Retina (tissue), 1 donor: ENCODE results near the gene MRPS17.
A peak's percentile ranks its signal among the peaks of the same experiment; 100 is the strongest.
"Not testable (repeated sequence)": the region's sequence is repeated elsewhere in the genome, so short reads cannot be mapped to it uniquely, and the experiment has no call there.

ENCODE experiments used
- DNase-seq: peaks from one replicate; pipeline ENCODE4 v3.0.0-alpha.2; 2016

MRPS17 gene

GRCh38 chr7:55951637-55952351 is at the start of gene MRPS17:
Gene MRPS17 (plus strand): TSS chr7:55951877. CDS start chr7:55953196, 1,319 bp downstream.
- DNase-seq = peak; percentile 93

GRCh38 chr7:55903985-55904759 is 47.5 kb upstream of the MRPS17 start:
- no peak for DNase-seq

- no peak for DNase-seq
These were observed 38.9 kb upstream of the MRPS17 start for GRCh38 chr7:55912748-55913158.

DNA sequence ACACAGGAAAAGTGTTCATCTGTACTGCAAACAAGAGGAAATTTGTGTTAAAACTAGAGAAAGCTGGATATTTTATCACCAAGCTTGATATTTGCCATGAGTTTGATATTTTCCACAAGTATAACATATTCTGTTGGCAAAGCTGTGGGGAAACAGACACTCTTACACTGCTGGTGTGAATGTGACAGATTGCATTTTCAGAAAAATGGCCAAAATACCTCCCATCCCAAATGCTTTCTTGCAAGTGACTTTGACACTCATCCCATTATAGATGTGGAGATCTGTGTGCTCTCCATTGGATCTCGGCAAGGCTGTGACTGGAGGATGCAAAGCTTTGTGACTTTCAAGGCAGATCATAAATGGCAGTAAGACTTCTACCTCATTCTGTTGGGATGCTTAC is 33.9 kb upstream of the MRPS17 start:
- DNase-seq = no peak

- no peak for DNase-seq
These were observed 23.5 kb upstream of the MRPS17 start for GRCh38 chr7:55928006-55928767.

- DNase-seq = no peak
These were observed 20.1 kb upstream of the MRPS17 start for GRCh38 chr7:55931421-55932151.

DNA sequence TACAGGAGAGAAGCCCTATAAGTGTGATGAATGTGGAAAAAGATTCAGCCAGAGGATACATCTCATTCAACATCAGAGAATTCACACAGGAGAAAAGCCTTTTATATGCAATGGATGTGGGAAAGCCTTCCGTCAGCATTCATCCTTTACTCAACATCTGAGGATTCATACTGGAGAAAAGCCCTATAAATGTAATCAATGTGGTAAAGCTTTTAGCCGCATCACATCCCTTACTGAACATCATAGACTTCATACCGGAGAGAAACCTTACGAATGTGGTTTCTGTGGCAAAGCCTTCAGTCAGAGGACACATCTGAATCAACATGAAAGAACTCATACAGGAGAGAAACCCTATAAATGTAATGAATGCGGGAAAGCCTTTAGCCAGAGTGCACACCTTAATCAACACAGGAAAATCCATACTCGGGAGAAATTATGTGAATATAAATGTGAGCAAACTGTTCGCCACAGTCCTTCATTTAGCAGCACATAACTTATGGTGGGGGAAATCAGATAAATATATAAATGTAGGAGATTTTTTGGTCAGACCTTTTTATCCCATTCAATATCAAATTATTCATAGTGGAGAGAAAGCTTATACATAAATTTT is 12.1 kb upstream of the MRPS17 start:
- DNase-seq = no peak

DNA sequence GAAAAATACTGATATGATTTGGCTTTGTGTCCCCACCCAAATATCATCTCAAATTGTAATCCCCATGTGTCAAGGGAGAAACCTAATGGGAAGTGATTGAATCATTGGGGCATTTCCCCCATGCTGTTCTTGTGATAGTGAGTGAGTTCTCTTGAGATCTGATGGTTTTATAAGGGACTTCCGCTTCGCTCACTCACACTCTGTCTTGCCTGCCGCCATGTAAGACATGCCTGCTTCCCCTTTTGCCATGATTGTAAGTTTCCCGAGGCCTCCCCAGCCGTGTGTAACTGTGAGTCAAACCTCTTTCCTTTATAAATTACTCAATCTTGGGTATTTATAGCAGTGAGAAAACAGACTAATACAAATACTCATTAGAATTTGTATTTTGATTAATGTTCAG is 5.1 kb upstream of the MRPS17 start:
- no peak for DNase-seq

- not testable (repeated sequence) for DNase-seq
These were observed 635 bp downstream of the MRPS17 start for GRCh38 chr7:55952352-55952671.

DNA sequence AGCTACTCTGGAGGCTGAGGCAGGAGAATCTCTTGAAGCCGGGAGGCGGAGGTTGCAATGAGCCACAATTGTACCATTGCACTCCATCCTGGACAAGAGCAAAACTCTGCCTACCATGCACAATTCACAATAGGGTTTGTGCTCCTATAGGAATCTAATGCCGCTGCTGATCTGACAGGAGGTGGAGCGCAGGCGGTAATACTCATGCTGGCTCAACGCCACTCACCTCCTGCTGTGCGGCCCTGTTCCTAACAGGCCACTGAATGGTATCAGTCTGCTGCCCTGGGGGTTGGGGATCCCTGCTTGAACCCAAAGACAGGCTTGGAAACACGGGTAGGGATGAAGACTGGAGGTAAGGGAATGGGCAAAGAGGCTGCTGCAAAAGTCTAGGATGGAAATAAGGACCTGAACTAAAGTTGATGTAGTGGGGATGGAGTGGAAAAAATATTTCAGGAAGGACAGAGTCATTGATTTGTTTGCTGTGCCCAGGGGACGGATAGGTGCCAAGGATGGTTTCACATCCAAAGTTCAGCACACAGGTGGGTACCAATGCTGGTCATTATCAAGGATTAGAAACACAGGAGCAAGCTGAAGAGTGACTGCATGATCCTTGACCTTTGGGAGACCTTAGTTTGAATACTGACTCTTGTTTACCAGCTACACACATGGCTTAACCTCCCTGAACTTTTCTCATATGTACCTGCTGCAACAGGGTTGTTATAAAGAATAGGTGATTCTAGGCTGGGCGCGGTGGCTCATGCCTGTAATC is 2.2 kb downstream of the MRPS17 start:
- DNase-seq = no peak

GRCh38 chr7:55957190-55957589 is 5.5 kb downstream of the MRPS17 start:
- no peak for DNase-seq

GRCh38 chr7:55962014-55962413 is 10.3 kb downstream of the MRPS17 start:
- DNase-seq = no peak

DNA sequence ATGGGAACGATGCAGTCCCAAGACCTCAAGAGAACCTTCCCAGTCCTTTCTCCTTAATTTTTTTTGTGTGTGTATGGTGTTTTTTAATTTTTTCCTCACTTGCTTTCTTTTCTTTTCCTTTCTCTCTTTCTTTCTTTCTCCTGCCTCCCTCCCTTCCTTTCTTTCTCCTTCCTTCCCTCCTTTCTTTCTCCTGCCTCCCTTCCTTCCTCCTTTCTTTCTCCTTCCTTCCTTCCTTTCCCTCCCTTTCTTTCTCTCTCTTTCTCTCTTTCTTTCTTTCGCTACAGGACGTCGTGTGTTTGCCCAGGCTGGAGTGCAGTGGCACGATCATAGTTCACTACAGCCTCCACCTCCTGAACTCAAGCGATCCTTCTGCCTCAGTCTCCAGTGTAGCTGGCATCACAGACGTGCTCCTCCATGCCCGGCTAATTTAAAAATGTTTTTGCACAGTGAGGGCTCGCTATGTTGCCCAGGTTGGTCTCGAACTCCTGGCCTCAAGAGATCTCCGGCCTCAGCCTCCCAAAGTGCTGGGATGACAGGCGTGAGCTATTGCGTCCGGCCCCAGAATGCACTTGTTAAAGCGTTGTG is 12.0 kb downstream of the MRPS17 start:
- DNase-seq = no peak

GRCh38 chr7:55964261-55965099 is 12.8 kb downstream of the MRPS17 start, which contains the start of gene NIPSNAP2:
Gene NIPSNAP2 (plus strand): TSS chr7:55964585. CDS start chr7:55964610, 25 bp downstream.
- DNase-seq = peak; percentile 69

GRCh38 chr7:55965100-55965470 is 13.4 kb downstream of the MRPS17 start:
- DNase-seq = peak; percentile 74

DNA sequence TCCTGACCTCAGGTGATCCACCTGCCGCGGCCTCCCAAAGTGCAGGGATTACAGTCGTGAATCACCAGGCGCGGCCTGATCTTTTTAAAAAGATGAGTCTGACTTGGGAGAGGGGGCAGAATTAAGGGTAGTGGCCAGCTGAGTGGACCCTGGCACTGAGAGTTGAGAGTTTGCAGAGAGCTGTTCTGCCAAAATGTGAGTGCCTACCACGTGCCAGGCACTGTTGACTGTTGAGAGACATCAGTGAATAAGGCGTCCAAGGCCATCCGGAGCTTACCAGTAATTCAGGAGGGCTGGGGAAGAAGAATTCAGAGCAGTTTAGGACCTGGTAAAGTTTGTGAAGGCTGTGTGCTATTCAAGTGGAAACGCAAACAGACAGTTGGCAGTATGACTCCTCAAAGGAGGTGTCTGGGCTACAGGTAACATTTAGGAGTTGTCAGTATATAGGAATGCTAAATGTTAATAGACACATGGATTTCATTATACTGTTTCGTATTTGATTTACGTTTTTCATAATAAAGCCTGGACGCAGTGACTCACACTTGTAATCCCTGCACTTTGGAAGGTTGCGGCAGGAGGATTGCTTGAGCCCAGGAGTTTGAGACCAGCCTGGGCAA is 14.2 kb downstream of the MRPS17 start:
- no peak for DNase-seq

- DNase-seq = no peak
These were observed 15.2 kb downstream of the MRPS17 start for GRCh38 chr7:55966851-55967250.

DNA sequence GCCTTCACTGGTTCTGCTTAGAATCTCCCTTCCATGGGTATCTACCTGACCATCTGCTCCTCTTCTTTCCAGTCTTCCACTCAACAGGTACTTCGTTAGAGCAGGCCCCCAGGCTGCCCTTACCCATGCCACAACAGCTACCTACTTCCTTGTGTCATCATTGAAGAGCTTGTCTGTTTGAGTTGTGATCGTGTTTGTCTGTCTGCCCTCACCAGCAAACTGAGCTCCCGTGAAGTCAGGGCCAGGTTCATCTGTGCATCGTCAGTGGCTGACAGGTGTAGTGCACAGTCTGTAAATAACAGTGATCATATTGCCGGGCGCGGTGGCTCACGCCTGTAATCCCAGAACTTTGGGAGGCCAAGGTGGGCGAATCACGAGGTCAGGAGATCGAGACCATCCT is 17.7 kb downstream of the MRPS17 start:
- DNase-seq = no peak

DNA sequence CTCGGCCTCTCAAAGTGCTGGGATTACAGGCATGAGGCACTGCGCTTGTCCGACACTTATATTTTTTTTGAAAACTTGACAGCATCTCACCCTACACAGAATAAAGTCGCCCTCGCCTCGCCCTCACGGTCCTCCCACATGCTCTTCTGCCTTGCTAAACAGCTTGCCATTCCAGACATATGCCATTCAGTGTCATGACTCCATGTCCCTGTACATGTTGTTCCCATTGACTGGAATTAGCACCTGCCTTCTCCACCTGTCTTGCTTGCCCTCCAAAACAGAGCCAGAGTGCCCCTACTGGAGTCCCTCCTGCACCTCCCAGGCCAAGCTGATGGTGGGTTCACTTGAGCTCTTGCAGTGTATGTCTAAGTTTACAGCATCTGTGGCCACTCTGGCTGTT is 18.9 kb downstream of the MRPS17 start:
- no peak for DNase-seq

DNA sequence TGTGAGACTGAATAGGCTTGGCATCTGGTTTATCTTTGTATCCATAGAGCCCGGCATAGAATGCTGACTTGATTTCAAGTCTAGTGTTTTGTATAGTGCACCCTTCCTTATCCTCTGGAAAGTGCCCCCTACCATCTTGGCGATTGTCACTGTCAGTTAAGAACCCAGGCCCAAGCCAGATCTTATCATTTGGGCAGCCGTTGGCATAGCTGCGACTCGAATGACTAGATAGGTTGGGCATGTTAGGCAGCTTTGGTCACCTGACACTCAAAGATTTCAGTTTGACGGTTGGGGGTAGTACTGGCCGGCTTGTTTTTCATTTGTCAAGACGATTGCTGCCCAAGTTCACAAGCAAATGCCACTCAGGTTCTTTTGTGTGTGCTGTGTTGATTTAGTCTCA is 19.3 kb downstream of the MRPS17 start:
- DNase-seq = no peak
